Natural killer cell (primary cell): ENCODE results near the gene ADAM10. TPM values are rescaled to one million over a fixed set of nuclear protein-coding genes. Genes with fewer than 3 reads are reported as not detected.
A peak's percentile ranks its signal among the peaks of the same experiment; 100 is the strongest.

Source experiments
- ATAC-seq, 3 donors: fragments of 150-1000 bp in 2 of 3; fragments of 200-7000 bp in 1 of 3; cut with Tn5 transposase; 1 replicate in 1 of 3; 2 replicates in 2 of 3; pipeline ENCODE4 v1.10.0; 2021; ENCODE audit warnings: mild to moderate bottlenecking in 2 of 3, moderate library complexity in 2 of 3
- DNase-seq, 2 donors: peaks; one replicate each; pipeline versions ENCODE4 v3.0.0 to v3.0.0-alpha.2; 2013 to 2021; ENCODE audit warnings: mixed read lengths in 1 of 2
- H3K27ac ChIP-seq: one replicate; pipeline ENCODE4 v1.5.1; 2013; ENCODE audit warnings: mild to moderate bottlenecking, low read length
- H3K27me3 ChIP-seq: one replicate; pipeline ENCODE4 v1.6.1; 2013; ENCODE audit warnings: low read length; ENCODE audit not compliant: control insufficient read depth, insufficient read depth
- H3K36me3 ChIP-seq: one replicate; pipeline ENCODE4 v1.6.1; 2013; ENCODE audit warnings: low read length; ENCODE audit not compliant: control insufficient read depth, insufficient read depth
- H3K4me1 ChIP-seq: one replicate; pipeline ENCODE4 v1.6.1; 2013; ENCODE audit warnings: low read length; ENCODE audit not compliant: control insufficient read depth, insufficient read depth
- H3K4me3 ChIP-seq: one replicate; pipeline ENCODE4 v1.5.1; 2013; ENCODE audit warnings: low read length
- H3K9me3 ChIP-seq: one replicate; pipeline ENCODE4 v1.6.1; 2013; ENCODE audit warnings: low read length; ENCODE audit not compliant: control insufficient read depth, insufficient read depth
- H3K27ac Mint-ChIP-seq, 2 donors: one replicate each; pipeline ENCODE4 v1.8.0; 2022; ENCODE audit warnings: mild to moderate bottlenecking in 2 of 2, mixed read lengths in 2 of 2, moderate library complexity in 1 of 2
- H3K27me3 Mint-ChIP-seq, 2 donors: one replicate each; pipeline ENCODE4 v1.8.0; 2022; ENCODE audit warnings: low read depth in 2 of 2, mixed read lengths in 2 of 2
- H3K36me3 Mint-ChIP-seq: one replicate; pipeline ENCODE4 v1.8.0; 2022; ENCODE audit warnings: mixed read lengths
- H3K4me1 Mint-ChIP-seq, 2 donors: one replicate each; pipeline ENCODE4 v1.8.0; 2022; ENCODE audit warnings: mixed read lengths in 2 of 2
- H3K4me3 Mint-ChIP-seq: one replicate; pipeline ENCODE4 v1.8.0; 2022; ENCODE audit warnings: mild to moderate bottlenecking, moderate library complexity, mixed read lengths
- H3K9me3 Mint-ChIP-seq, 2 donors: one replicate each; pipeline ENCODE4 v1.8.0; 2022; ENCODE audit warnings: mixed read lengths in 2 of 2
- CTCF ChIP-seq: fragments of 200-600 bp; IDR thresholded peaks from one replicate; pipeline ENCODE4 v1.8.0; 2022; ENCODE audit warnings: antibody characterized with exemption
- whole genome bisulfite sequencing: methylation state at CpG from one replicate; pipeline ENCODE4 v1.1.7; 2013; ENCODE audit warnings: missing lambda C conversion rate; ENCODE audit not compliant: insufficient coverage; 5-methylcytosine and 5-hydroxymethylcytosine counted together
- intact Hi-C: fragments of 100-400 bp; cut with micrococcal nuclease; formaldehyde crosslinking; loops from one replicate; pipeline ENCODE4 v1.14.2; 2022
- total RNA-seq, 4 donors: library from RNA; stranded (reverse); fragments of 120-200 nt in 1 of 4; gene quantifications; one replicate each; pipeline versions ENCODE4 v1.2.3 to v1.2.4, GENCODE V29; 2013 to 2022

ADAM10 gene
- total RNA-seq, 3 donors from 2014 or later (not counting 1 experiment from before 2014, with no cell fraction given) = 223 to 297 (median 259) TPM

GRCh38 chr15:58576657-58577056 lies 172.8 kb downstream of the ADAM10 start:
- Mint-ChIP-seq H3K36me3 (no peaks in the 10 kb centered on the region), H3K27me3 (no peaks in the 10 kb centered on the region), H3K9me3 (no peaks in the 10 kb centered on the region), H3K27ac (no peak overlapping the region), H3K4me3 (no peak overlapping the region), H3K4me1 (peaks cover 6 to 7% of the 10 kb centered on the region in 2 donors)
- Histone ChIP-seq H3K4me1 (no peaks in the 10 kb centered on the region), H3K4me3 (no peak overlapping the region), H3K27me3 (no peaks in the 10 kb centered on the region), H3K36me3 (no peaks in the 10 kb centered on the region), H3K9me3 (no peaks in the 10 kb centered on the region), H3K27ac (no peak overlapping the region)
- ATAC-seq (no peak), DNase-seq (no peak)
- intact Hi-C loops = no loop called here
- no peak for TF ChIP-seq CTCF

- DNase-seq (no peak), ATAC-seq (no peak)
- no peak for TF ChIP-seq CTCF
- Mint-ChIP-seq H3K36me3 (no peaks in the 10 kb centered on the region), H3K4me1 (peaks cover 6% of the 10 kb centered on the region in 2 donors), H3K4me3 (no peak overlapping the region), H3K27me3 (no peaks in the 10 kb centered on the region), H3K9me3 (no peaks in the 10 kb centered on the region), H3K27ac (peak overlapping the region in 1 of 2 donors; percentile 13)
- no peaks in the 10 kb centered on the region for H3K4me1 ChIP-seq
- no peak overlapping the region for H3K27ac ChIP-seq
- WGBS = 94% methylated on average over 14 of the region's 14 CpGs
- no peak overlapping the region for H3K4me3 ChIP-seq
- no peaks in the 10 kb centered on the region for H3K27me3 ChIP-seq
- no peaks in the 10 kb centered on the region for H3K9me3 ChIP-seq
- intact Hi-C loops = no loop called here
- H3K36me3 ChIP-seq = no peaks in the 10 kb centered on the region
Measured at GRCh38 chr15:58575045-58575786, 174.3 kb downstream of the ADAM10 start.

- no peaks in the 10 kb centered on the region for H3K36me3 ChIP-seq
- intact Hi-C loops = no loop called here
- Mint-ChIP-seq H3K9me3 (no peaks in the 10 kb centered on the region), H3K36me3 (no peaks in the 10 kb centered on the region), H3K27me3 (no peaks in the 10 kb centered on the region), H3K27ac (peak overlapping the region in 1 of 2 donors; percentile 13), H3K4me3 (no peak overlapping the region), H3K4me1 (peaks cover 6% of the 10 kb centered on the region in 2 donors)
- no peaks in the 10 kb centered on the region for H3K4me1 ChIP-seq
- ATAC-seq (no peak), DNase-seq (no peak)
- no peak overlapping the region for H3K4me3 ChIP-seq
- no peak for TF ChIP-seq CTCF
- H3K27me3 ChIP-seq = no peaks in the 10 kb centered on the region
- H3K27ac ChIP-seq = no peak overlapping the region
- H3K9me3 ChIP-seq = no peaks in the 10 kb centered on the region
- WGBS = 63% methylated on average over 4 of the region's 4 CpGs
Measured at GRCh38 chr15:58574631-58575030, 174.9 kb downstream of the ADAM10 start.

DNA sequence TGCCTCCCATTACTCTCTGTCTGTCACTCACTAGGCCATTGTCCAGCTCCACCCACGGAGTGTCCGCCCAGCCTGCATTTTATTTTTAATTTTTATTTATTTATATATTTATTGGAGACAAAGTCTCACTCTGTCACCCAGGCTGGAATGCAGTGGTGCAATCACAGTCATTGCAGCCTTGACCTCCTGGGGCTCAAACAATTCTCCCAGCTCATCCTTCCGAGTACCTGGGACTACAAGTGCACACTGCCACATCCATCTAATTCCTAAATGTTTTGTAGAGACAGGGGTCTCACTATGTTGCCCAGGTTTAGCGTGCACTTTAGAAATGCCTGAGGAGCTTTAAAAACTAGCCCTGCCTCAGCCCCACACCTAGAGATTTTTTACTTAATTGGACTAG lies 176.2 kb downstream of the ADAM10 start:
- intact Hi-C loops = no loop called here

More for the DNA sequence above, 176.2 kb downstream of the ADAM10 start:
- H3K9me3 ChIP-seq = no peaks in the 10 kb centered on the region
- H3K27me3 ChIP-seq = no peaks in the 10 kb centered on the region
- TF ChIP-seq CTCF = no peak
- H3K4me3 ChIP-seq = no peak overlapping the region
- no peak for DNase-seq
- Mint-ChIP-seq H3K4me3 (no peak overlapping the region), H3K4me1 (peaks cover 8 to 11% of the 10 kb centered on the region in 2 donors), H3K9me3 (no peaks in the 10 kb centered on the region), H3K27me3 (no peaks in the 10 kb centered on the region), H3K36me3 (no peaks in the 10 kb centered on the region), H3K27ac (no peak overlapping the region)
- 97% methylated on average over 2 of the region's 4 CpGs for WGBS
- H3K27ac ChIP-seq = no peak overlapping the region
- no peaks in the 10 kb centered on the region for H3K4me1 ChIP-seq
- H3K36me3 ChIP-seq = no peaks in the 10 kb centered on the region
- ATAC-seq = no peak
